Panc1 (cell line): Measurements from ENCODE around the gene SLC25A10. TPM values are rescaled to one million over a fixed set of nuclear protein-coding genes. Genes with fewer than 3 reads are reported as not detected.

Experiments used
- ATAC-seq: fragments of 200-7000 bp; cut with Tn5 transposase; 2 replicates; pipeline ENCODE4 v1.9.1; 2020; ENCODE audit warnings: mild to moderate bottlenecking, moderate library complexity
- BruUV-seq: library from RNA; stranded (reverse); fragments of 400-500 nt; replicated peaks from 2 replicates; lab custom pipeline; 2021; lab: Mats Ljungman, UMichigan
- CTCF ChIA-PET: fragments of 300-600 bp; sonication (Branson Sonifier 250); formaldehyde crosslinking; loops from one replicate; lab custom pipeline; 2022; ENCODE audit warnings: antibody characterized with exemption; lab: Charles Lee
- POLR2A ChIA-PET: fragments of 300-600 bp; sonication (Branson Sonifier 250); formaldehyde crosslinking; loops from one replicate; lab custom pipeline; 2022; ENCODE audit warnings: antibody characterized with exemption; lab: Charles Lee
- DNase-seq: peaks from one replicate; pipeline ENCODE4 v3.0.0-alpha.2; 2010; ENCODE audit warnings: low read depth, low spot score
- H3K27ac ChIP-seq: 2 replicates; pipeline ENCODE4 v1.5.1; 2011; ENCODE audit warnings: mild to moderate bottlenecking, low read length, inconsistent platforms
- H3K27me3 ChIP-seq: fragments of 200-500 bp; sonication (Bioruptor generic); 2 replicates; pipeline ENCODE4 v1.6.0; 2014; ENCODE audit warnings: low read length, inconsistent platforms; ENCODE audit not compliant: control insufficient read depth, insufficient read depth
- H3K36me3 ChIP-seq: fragments of 200-500 bp; sonication (Bioruptor generic); 2 replicates; pipeline ENCODE4 v1.5.1; 2014; ENCODE audit warnings: inconsistent platforms, mild to moderate bottlenecking, low read length, moderate library complexity; ENCODE audit not compliant: control insufficient read depth, insufficient read depth
- H3K4me1 ChIP-seq: 2 replicates; pipeline ENCODE4 v1.5.1; 2011; ENCODE audit warnings: inconsistent platforms, mild to moderate bottlenecking, low read length, moderate library complexity; ENCODE audit not compliant: control insufficient read depth, insufficient read depth
- H3K4me3 ChIP-seq, 2 experiments: 2 replicates each; pipeline ENCODE4 v1.5.1; 2011 to 2012; ENCODE audit warnings: low read depth in 2 of 2, low read length in 2 of 2, mild to moderate bottlenecking in 2 of 2, inconsistent platforms in 1 of 2, moderate library complexity in 1 of 2
- H3K9me3 ChIP-seq: fragments of 200-500 bp; sonication (Bioruptor generic); 2 replicates; pipeline ENCODE4 v1.5.1; 2014; ENCODE audit warnings: low read depth, mild to moderate bottlenecking, inconsistent platforms, low read length, moderate library complexity; ENCODE audit not compliant: control insufficient read depth, insufficient read depth
- CTCF ChIP-seq: fragments of 450-650 bp; IDR thresholded peaks from 2 replicates; pipeline ENCODE4 v1.5.1; 2017; ENCODE audit warnings: mild to moderate bottlenecking
- POLR2AphosphoS5 ChIP-seq: IDR thresholded peaks from 2 replicates; pipeline ENCODE4 v1.6.1; 2012; ENCODE audit warnings: mild to moderate bottlenecking, low read depth, low read length, moderate library complexity
- REST ChIP-seq, 2 experiments: IDR thresholded peaks; 2 replicates each; pipeline ENCODE4 v1.6.1; 2011 to 2012; ENCODE audit warnings: low read depth in 2 of 2, control low read depth in 1 of 2, low read length in 1 of 2, mild to moderate bottlenecking in 1 of 2, moderate library complexity in 1 of 2; ENCODE audit not compliant: insufficient read depth in 1 of 2
- SIN3A ChIP-seq: IDR thresholded peaks from 2 replicates; pipeline ENCODE4 v1.6.1; 2012; ENCODE audit warnings: low read depth, mild to moderate bottlenecking, low read length, moderate library complexity, borderline replicate concordance; ENCODE audit not compliant: insufficient read depth
- TCF7L2 ChIP-seq: IDR thresholded peaks from 2 replicates; pipeline ENCODE4 v1.6.1; 2011; ENCODE audit warnings: mild to moderate bottlenecking, low read depth, low read length, inconsistent platforms
- in situ Hi-C: cut with HindIII; loops from 2 replicates; pipeline ENCODE4 v1.10.0; 2016; ENCODE audit warnings: low sequenced_read_pairs, low pct_unique_long_range_greater_than_20kb
- intact Hi-C: fragments of 100-400 bp; cut with micrococcal nuclease; formaldehyde crosslinking; loops from one replicate; pipeline ENCODE4 v1.10.0; 2022; ENCODE audit not compliant: unreplicated experiment
- total RNA-seq: library from RNA; stranded (reverse); gene quantifications from one replicate; pipeline ENCODE4 v1.2.1, GENCODE V29; 2021; ENCODE audit not compliant: unreplicated experiment

Gene SLC25A10
- total RNA-seq, 1 experiment from 2014 or later = 81.2 TPM

GRCh38 chr17:81691608-81692007 is 20.5 kb upstream of the SLC25A10 start:
- Histone ChIP-seq H3K27me3 (no peaks in the 10 kb centered on the region), H3K27ac (no peak overlapping the region), H3K9me3 (no peaks in the 10 kb centered on the region), H3K4me3 (no peak overlapping the region), H3K36me3 (peaks cover 19% of the 10 kb centered on the region), H3K4me1 (no peaks in the 10 kb centered on the region)
- no peak for TF ChIP-seq POLR2AphosphoS5
- no peak for TF ChIP-seq TCF7L2
- TF ChIP-seq SIN3A = no peak
- no peak for TF ChIP-seq REST (IDR thresholded peaks at IDR 0.05; ENCODE audit: insufficient read depth in 1 of 2, low read depth in 2 of 2, low read length in 1 of 2)
- TF ChIP-seq CTCF = no peak
- no peak for ATAC-seq
- ChIA-PET CTCF (no interaction called here), POLR2A (no interaction called here)
- no TSS peak for BruUV-seq
- in situ Hi-C loops = no loop called here
- DNase-seq = no peak
- intact Hi-C loops = no loop called here

GRCh38 chr17:81693509-81694210 is 18.4 kb upstream of the SLC25A10 start:
- ChIA-PET POLR2A (no interaction called here), CTCF (interaction anchor here (0.6 to 0.9 kb wide), 2 partner anchors 14 to 18 kb away, joined by 5 read pairs; no protein-coding TSS in a partner anchor)
- Histone ChIP-seq H3K4me1 (no peaks in the 10 kb centered on the region), H3K36me3 (peaks cover 16% of the 10 kb centered on the region), H3K27ac (no peak overlapping the region), H3K4me3 (no peak overlapping the region), H3K27me3 (no peaks in the 10 kb centered on the region), H3K9me3 (no peaks in the 10 kb centered on the region)
- intact Hi-C loops = no loop called here
- ATAC-seq (0 out of 2 replicates have a peak, but pooled peaks have one; percentile 38), DNase-seq (no peak)
- in situ Hi-C loops = no loop called here
- TF ChIP-seq POLR2AphosphoS5 = no peak
- no peak; the same call in 1 of the 2 replicates for TF ChIP-seq CTCF
- TF ChIP-seq SIN3A = no peak
- no TSS peak for BruUV-seq
